GM18508 (cell line): ENCODE measurements around the gene FYCO1.

Experiments used
- ATAC-seq: cut with Tn5 transposase; IDR thresholded peaks from one replicate; pipeline ENCODE4 v1.9.1; 2021; ENCODE audit warnings: moderate number of reproducible peaks; ENCODE audit not compliant: insufficient read depth, unreplicated experiment

FYCO1 gene

DNA sequence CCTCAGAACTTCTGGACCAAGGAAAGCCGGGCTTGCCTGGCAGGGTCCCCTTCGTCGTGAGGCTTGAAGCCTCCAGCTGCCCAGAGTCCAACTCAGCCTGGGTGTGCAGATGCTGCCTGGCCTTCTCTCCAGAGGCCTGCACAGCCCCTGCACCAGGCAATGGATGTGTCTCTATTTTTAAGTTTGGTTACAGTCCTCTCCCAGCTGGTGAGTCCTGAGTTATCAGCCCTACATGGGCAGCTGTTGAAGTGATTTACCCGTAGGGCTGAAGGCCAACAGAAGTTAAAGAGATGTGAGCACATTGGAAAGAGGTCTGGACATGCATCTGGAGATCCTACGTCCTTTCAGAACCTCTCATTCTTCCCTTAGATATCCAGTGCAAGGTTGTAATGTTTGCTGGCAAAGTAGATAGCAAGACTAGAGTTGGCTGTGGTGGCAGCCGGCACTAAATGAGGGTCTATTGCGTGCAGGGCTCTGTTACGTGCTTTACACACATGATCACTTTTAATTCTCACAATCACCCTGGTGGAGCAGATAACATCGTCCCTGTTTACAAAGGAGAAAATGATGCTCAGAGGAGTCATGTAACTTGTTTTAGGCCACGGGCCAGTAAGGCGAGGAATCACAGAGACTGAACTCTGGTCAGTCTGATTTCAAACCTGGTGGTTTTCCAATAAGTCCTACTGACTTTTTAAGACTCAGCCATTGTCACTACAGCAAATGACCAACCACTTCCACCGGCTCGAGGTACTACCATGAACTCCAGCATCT, 9.9 kb downstream of the FYCO1 start:
- no peak for ATAC-seq

DNA sequence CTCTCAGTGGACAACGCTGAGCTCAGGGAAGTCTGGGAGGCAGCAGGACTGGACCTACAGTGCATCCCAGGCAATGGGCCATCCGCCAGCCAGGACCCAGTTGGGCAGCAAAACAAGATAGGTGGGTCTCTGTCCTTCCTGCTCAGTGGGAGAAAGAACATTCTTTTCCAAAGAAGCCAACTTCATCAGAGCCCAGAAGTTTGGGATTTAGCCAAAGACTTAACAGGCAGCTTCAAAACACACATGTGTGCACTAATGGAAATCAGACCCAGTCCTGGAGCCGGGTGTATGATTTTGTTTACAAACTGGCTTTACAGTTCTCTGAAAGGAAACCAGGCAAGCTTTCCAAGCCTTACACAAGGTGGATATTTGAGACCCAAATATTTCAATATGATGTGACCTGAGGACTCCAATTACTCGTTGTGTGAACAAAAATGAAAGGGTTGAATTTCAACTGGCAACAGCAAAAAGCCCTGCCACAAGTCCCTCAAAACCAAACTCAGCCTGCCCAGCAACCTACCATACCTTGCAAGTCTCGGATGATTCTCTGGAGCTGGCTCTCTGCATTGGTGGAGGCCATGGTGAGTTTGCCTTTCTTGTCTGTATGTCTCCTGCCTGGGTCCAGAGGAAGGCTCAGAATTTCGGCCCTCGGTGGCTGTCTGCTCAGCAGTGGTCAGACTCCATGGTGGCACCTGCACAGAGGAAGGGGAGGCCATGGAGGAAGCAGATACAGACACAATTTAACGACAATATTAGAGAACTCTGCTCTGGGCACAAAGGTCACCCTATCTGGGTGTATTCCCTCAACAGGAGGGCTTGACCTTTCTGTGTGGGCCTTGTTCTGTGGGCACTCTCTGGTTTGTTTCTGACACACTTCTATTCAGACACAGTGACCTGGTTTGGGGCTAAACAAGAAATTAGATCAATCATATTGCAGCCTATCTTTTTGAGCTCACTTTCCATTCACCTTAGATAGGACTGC, 11.0 kb downstream of the FYCO1 start:
- ATAC-seq = no peak

DNA sequence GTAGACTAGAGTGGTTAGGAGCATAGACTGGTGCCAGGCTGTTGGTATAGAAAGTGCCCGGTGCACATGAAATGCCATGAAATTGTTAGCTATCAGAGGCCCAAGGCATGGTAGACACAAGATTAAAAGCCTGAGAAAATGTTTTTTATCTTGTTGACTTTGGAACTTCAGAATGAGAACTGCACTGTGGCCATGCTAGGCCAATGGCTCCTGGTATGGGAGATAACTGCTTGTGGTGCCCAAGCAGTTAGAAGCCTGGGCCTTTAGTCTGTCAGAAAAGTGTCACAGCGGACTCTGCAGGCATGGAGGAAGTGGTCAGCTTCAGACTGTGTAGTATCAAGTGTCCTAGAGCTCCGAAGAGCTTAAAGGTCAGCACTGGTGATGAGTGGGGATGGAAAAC, 11.9 kb downstream of the FYCO1 start:
- ATAC-seq = no peak

DNA sequence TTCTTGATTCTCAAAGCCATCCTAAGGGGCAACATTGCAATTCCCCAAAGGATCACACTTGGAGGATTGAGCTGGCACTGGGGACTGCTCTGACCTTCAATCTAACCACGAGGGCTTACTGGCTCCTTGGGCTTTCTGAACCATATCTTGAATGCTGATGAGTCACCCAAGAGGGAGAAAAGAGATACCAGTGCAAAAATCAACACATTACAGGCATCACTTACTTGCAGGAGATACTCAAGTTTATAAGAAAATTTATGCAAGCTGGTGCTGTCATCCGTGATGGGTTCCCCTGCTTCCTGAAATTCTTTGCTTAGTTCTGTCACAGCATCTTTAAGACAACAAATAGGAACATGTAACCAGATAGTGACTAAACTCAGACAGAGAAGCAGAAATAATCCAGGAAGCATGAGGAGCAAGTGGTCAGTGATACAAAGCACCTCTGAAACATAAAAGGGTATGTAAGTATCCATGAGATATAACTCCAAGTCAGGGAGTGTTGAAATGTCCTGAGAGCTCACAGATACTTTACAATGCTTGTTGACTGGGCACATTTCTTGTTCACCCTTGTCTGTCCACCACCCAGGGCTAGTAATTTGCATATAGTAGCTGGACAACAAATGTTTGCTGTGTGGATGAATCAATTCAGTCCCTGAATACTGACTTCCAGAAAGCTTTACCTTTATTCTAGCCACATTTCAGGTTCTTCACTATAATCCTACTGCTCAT, 14.1 kb downstream of the FYCO1 start:
- ATAC-seq = no peak

DNA sequence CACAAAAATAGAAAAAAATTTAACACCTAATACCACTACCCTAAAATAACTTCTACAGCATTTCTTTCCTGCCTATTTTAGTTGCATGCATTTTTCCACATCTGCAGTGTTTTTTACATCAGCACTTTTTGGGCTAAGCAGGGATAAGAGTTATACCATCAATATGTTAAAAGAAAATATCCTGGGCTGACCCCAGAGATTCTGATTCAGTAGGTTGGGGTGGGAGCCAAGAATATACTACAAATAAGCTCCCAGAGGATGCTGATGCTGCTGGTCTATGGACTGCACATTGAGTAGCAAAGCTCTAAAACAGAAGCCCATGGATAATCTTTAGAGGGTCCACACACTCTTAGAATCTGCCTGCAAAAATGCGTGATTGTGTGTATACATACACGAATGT, 14.8 kb downstream of the FYCO1 start:
- no peak for ATAC-seq

DNA sequence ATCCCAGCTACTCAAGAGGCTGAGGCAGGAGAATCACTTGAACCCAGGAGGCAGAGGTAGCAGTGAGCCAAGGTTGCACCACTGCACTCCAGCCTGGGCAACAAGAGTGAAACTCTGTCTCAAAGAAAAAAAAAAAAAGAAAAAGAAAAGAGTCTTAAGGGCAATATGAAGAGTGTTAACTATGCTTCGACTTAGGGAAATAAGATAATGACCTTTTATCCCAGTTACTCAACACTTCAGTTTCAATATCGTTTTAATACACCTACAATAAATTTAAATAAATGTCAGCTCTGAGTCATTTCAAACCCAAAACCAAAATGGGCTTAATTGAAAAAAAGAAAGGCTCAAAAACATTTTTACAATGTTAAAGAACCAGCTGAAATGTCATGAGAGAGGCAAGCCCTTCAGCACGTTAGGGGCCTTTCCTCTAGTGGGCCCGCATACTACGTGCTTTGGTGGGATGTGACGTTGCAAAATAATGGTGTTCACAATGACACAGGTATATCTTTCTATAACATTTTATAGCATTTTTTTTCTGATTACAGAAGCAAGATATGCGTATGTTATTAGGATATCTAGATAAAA, 15.3 kb downstream of the FYCO1 start:
- no peak for ATAC-seq

DNA sequence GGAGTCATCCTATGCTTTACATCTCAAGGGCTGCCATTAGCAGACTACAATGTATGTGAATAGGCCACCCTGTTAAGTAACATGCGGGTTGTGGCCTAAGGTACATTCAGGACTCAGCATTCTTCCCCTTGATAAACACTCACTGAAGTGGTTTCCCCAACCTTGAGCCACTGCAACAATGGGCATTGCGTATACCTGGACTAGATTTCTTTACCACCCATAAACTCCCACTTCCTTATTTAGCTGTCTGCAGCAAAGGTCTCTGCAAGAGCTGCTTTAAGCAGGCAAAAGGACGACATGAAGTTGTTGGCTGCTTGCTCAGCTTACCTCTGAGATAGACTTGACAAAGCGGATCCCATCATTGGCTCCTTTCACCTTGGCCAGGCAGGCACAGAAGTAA, 16.2 kb downstream of the FYCO1 start:
- ATAC-seq = no peak

DNA sequence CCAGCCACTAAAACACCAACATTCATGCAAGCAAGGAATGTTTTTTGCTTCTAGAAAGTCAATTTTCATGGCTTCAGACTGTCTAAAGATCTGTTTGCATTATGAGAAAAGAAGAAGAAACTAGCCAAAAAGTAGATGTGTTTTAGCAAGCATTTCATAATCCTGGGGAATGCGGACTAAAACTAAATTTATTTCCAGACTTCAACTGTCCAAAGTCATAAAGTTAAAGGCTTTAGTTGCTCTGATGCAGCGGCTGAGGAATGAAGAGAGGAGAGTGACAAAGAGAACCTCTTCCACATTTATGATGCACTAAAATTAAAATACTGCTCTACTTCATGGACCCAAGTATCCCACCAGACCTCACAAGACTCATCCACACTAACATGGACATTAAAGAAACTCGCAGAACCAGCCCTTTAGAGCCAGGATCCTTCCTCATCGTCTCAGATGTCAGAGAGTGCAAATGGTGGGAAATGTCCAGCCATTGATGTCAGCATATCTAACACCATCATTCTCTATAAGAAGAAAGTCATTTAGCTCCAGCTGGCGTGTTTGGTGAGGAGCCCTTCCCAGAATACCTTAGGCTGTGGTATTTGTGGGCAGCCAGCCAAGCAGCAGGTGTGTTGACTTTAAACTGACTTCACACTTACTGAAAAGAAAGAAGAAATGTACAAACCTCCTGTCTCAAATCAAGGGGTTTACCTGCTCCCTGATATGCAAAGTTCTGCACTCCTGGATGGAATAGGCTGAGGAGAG, 17.4 kb downstream of the FYCO1 start:
- ATAC-seq = no peak

DNA sequence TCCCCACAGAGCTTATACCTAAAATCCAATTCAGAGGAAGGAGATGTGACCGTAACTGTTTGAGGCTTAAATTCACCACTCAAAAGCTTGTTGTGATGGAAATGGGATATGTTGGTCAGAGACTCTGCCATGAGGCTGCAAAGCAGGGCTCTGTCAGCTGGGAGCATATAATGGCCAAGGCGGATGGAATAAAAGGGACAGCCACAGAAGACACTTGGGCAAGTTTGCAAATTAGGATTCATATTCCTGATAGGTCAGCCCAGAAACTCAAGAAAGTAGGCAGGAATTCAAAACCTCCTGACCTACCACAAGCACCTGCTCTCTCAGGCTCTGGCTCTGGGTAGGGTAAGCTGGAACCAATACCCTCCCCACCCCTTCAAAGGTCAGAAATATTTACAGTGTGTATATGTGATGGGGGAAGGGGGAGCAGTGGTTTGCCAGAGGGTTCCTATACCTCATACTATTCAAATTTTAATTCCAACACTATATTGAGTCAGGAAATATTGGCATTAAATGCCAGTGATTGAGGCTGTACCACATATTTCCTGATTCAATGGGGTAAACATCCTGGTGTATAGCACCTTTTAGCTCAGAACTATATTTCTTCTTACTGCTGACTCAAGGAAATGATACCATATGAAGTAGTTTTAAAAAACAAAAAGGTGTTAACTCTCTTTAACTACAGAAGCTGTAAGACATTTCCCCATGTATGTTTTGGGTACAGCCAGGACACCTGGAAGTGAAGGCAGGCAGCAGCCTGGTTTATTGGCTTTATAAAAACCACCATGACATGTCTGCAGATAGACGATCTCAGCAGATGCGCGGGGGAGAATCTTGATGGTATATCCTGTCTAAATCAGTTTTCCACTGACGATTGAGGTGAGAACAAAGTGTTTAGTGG, 19.2 kb downstream of the FYCO1 start:
- ATAC-seq = no peak

DNA sequence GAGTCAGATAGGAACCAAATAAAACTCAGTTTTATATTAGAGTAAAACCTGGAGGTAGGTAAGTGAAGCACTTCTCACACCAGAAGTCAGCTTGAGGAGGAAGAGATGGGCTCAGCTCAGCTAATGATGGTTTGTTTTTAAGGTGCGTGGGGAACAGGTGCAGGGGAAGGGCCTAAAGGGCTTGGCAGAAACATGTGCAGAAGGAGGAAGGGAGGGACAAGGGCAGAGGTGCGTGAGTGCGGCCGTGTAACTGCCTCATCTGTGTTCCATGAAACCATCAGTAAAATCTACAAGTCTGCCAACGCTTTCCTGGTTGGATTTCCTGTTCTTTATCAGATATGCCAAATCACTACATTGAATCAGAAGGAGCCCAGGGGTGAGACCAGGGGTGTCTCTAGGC, 19.9 kb downstream of the FYCO1 start:
- no peak for ATAC-seq

DNA sequence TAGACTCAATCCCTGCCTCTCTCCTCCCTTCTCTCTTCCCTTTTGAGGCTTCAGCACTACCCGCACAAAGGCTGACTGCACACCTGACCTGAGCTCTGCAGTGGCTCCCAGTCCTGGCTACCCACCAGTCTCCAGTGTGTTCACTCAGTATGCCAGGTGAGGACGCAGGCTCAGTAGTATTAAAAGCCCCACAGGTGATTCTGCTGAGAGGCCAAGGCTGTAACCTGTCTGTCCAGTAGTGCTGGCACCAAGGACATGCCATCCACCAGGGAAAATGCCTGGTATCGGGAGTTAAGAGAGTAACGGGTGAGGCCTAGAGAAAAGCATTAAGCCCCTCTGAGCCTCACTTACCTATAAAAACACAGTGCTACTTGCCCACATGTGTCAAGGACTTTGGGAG, 20.9 kb downstream of the FYCO1 start:
- no peak for ATAC-seq

DNA sequence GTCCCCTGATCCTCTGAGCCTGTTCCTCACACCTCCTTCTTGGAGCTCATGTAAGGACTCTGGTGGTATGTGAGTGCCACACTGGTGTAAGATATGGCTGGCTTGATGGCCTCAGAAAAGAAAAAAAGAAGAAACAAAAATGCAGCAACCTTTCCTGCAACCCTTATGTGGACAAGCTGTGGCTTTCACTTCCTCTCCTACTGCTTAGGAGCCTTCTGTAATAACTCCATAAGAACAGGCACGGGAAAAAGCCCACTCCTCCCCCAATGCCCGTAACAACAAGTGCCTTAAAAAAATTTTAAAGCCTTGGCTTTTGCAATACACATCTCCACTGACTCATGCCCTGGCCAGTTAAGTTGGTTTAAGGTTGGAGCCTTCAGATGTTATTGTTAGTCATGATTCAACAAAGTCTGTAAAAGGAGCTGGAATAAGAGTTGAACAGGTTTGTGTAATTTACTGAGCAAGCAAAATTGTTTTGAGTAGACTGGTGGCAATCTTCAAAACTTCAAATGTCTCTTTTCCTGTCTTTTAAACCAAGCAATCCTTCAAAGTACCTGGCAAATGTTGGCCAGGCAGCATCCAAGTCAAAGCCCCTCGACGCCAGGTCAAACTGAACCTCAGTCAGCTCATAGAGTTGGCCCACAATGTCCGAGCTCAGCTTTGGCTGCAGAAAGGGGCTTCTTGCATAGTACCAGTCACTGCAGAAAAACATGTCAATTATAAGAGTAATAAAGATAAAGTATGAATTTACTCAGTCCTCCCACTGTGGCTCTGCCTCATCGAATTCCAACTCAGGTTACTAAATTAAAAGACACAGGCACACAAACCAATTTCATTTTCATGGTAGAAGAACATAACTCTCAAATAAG, 22.9 kb downstream of the FYCO1 start:
- no peak for ATAC-seq

DNA sequence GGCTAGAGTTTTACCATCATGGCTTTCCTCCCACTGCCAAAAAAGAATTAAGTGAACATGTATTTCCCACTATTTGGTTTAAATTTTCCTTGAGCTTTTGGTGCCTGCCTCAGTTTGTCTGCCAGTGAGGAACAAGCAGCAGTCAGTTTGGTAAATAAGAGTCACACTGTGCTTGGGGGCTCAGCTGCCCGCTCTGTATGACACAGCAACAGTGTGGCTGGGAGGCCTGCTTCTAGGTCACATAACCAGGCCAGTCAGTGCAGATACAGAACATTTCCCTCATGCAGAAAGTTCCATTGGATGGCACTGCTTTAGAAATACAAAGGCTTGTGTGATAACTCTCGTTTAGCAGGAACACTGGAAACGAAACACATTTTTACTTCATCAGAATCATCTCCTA, 25.7 kb downstream of the FYCO1 start:
- no peak for ATAC-seq

DNA sequence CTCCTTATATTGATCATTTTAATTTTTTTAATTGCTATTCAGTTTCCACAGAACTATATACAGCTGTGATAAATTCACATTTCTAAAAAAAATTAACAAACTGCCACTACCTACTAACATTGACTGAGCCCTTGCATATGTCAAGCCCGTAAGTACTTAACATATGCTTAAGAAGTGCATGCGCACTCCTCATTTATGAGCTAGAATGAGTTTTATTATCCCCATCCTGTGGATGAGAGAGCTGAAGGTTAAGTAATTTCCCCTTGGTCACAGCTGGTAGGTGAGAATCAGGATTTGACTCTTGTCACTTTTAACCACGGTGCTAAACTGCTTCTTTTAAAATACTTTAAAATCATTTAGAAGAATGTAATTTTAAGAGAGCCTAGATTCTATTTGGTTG, 26.5 kb downstream of the FYCO1 start:
- ATAC-seq = no peak

DNA sequence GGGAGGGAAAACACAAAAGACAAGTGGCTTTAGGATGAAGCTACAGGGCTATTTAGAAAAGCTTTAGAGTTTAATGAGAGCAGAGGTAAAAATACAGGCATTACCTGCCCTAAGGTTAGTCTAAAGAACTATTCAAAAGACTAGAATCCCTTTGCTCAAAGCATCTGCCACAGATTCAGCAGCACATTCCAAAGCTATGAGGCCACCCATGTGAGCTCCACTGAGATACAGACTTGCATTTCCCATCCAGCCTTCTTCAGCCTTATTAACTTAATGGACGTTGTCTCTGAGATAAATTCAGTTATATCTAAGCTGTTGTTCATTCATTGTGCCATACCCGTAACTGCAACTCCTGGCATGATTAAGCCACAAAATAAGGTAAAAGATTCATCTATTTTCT, 26.9 kb downstream of the FYCO1 start:
- no peak for ATAC-seq

DNA sequence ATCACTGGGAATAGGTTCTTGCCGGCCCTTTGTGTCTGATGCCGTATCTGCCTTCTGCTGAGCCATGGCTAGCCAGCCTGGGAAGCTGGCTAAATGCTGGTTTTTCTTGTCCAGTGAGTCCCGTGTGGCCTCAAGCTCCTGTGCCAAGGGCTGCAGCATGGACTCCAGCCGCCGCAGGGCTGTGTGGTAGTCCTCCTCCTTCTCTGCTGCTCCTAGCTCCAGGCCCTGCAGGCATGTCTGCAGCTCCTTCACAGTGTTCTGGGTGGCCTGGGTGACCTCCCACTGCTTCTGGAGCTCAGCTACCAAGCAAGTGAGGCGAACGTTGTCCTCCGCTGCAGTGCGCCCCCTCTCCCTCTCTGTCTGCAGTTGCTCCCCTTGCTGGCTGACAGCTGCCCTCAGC, 27.5 kb downstream of the FYCO1 start:
- no peak for ATAC-seq

DNA sequence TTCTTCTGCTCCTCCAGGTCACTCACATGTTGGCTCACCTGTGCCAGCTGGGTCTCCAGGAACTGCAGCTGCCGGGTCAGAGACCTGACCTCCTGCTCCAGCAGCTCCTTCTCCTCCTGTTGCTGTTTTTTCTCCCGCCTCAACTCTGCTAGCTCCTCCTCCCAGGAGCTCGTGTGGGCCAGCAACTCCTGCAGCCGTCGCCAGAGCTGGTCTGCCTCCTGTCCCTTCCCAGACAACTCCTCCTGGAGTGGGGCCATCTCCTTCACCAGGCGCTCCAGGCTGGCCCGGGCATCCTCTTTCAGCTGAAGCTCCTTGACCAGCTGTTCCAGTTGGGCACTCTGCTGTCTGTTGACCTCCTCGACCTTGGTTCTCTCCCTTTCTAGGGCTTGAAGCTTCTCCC, 27.9 kb downstream of the FYCO1 start:
- no peak for ATAC-seq
